GM12878 (cell line): ENCODE results near the gene SEC24D. TPM values are rescaled to one million over a fixed set of nuclear protein-coding genes. Genes with fewer than 3 reads are reported as not detected.

Source experiments
- ATAC-seq: fragments of 200-7000 bp; cut with Tn5 transposase; 3 replicates; pipeline ENCODE4 v1.9.1; 2020; ENCODE audit warnings: mild to moderate bottlenecking, moderate library complexity
- BruUV-seq: library from RNA; stranded (reverse); fragments of 400-500 nt; replicated peaks from 2 replicates; lab custom pipeline; 2021; lab: Mats Ljungman, UMichigan
- CTCF ChIA-PET: fragments of 300-600 bp; sonication (Branson Sonifier 250); formaldehyde crosslinking; extraction: SDS; loops from one replicate; lab custom pipeline; 2021; ENCODE audit warnings: inconsistent platforms; lab: Yijun Ruan, JAX
- POLR2A ChIA-PET: fragments of 350-600 bp; formaldehyde crosslinking; extraction: SDS; loops from one replicate; lab custom pipeline; 2021; ENCODE audit warnings: inconsistent platforms; lab: Charles Lee
- RAD21 ChIA-PET: fragments of 300-600 bp; sonication (Branson Sonifier 250); formaldehyde crosslinking; loops from one replicate; lab custom pipeline; 2023; ENCODE audit warnings: antibody characterized with exemption; ENCODE audit not compliant: unreplicated experiment; lab: Charles Lee
- SMC1A ChIA-PET: fragments of 300-600 bp; sonication (Branson Sonifier 250); formaldehyde crosslinking; loops from one replicate; lab custom pipeline; 2023; ENCODE audit not compliant: unreplicated experiment, uncharacterized antibody; lab: Charles Lee
- DNase-seq: peaks from one replicate; pipeline ENCODE4 v3.0.0-alpha.2; 2011; ENCODE audit warnings: low read depth, low spot score
- FAIRE-seq: peaks from 3 replicates; lab custom pipeline; 2011; peaks lifted over from hg19 to GRCh38; lab: Jason Lieb, UNC
- H2AFZ ChIP-seq: 2 replicates; pipeline ENCODE4 v1.6.0; 2011; ENCODE audit warnings: low read depth, low read length, control low read depth; ENCODE audit not compliant: control insufficient read depth
- H3K27ac ChIP-seq: 2 replicates; pipeline ENCODE4 v1.5.1; 2011; ENCODE audit warnings: control low read depth; ENCODE audit not compliant: control insufficient read depth, insufficient read depth
- H3K27me3 ChIP-seq, 2 experiments: replicated peaks in 1 of 2; 2 replicates each; pipeline versions ENCODE4 v1.6.0 to v1.6.1; 2011; ENCODE audit warnings: low read length in 1 of 2; ENCODE audit not compliant: control insufficient read depth in 2 of 2, insufficient read depth in 2 of 2
- H3K36me3 ChIP-seq, 2 experiments: 2 replicates each; pipeline ENCODE4 v1.5.1; 2011; ENCODE audit warnings: low read length in 1 of 2; ENCODE audit not compliant: control insufficient read depth in 2 of 2, insufficient read depth in 2 of 2
- H3K4me1 ChIP-seq: 2 replicates; pipeline ENCODE4 v1.6.1; 2011; ENCODE audit warnings: mild to moderate bottlenecking, low read length, moderate library complexity, mixed read lengths; ENCODE audit not compliant: control insufficient read depth, insufficient read depth
- H3K4me2 ChIP-seq: 2 replicates; pipeline ENCODE4 v1.6.0; 2011; ENCODE audit warnings: control low read depth; ENCODE audit not compliant: control insufficient read depth, insufficient read depth
- H3K4me3 ChIP-seq: fragments of 200-600 bp; sonication (generic); 2 replicates; pipeline ENCODE4 v1.5.1; 2016
- H3K79me2 ChIP-seq: 2 replicates; pipeline ENCODE4 v1.6.0; 2011; ENCODE audit warnings: low read length; ENCODE audit not compliant: control insufficient read depth, insufficient read depth
- H3K9ac ChIP-seq: 2 replicates; pipeline ENCODE4 v1.8.0; 2011; ENCODE audit warnings: low read length, control low read depth, mixed read lengths; ENCODE audit not compliant: control insufficient read depth, insufficient read depth
- H3K9me3 ChIP-seq: replicated peaks from 3 replicates; pipeline ENCODE4 v1.5.1; 2011; ENCODE audit warnings: mild to moderate bottlenecking, low read length; ENCODE audit not compliant: control insufficient read depth, insufficient read depth
- H4K20me1 ChIP-seq: 2 replicates; pipeline ENCODE4 v1.6.0; 2011; ENCODE audit not compliant: control insufficient read depth, insufficient read depth
- CEBPB ChIP-seq, 2 experiments: fragments of 150-350 bp in 1 of 2; IDR thresholded peaks; 2 replicates each; pipeline ENCODE4 v1.6.1; 2012 to 2014; ENCODE audit warnings: low read depth in 2 of 2, low read length in 2 of 2, borderline replicate concordance in 1 of 2, inconsistent platforms in 1 of 2
- CREB1 ChIP-seq: IDR thresholded peaks from 2 replicates; pipeline ENCODE4 v1.6.1; 2012; ENCODE audit warnings: low read depth, mild to moderate bottlenecking, inconsistent platforms
- CUX1 ChIP-seq: IDR thresholded peaks from 2 replicates; pipeline ENCODE4 v1.6.1; 2012; ENCODE audit warnings: improper control_type of control experiment, low read depth, low read length; ENCODE audit not compliant: insufficient replicate concordance
- ESRRA ChIP-seq: IDR thresholded peaks from 2 replicates; pipeline ENCODE4 v1.6.1; 2012; ENCODE audit warnings: mild to moderate bottlenecking, low read length, improper control_type of control experiment
- MEF2A ChIP-seq: IDR thresholded peaks from 2 replicates; pipeline ENCODE4 v1.6.1; 2011; ENCODE audit warnings: low read depth, mild to moderate bottlenecking, low read length, moderate library complexity; ENCODE audit not compliant: insufficient read depth
- MLLT1 ChIP-seq: fragments of 450-650 bp; IDR thresholded peaks from 2 replicates; pipeline ENCODE4 v1.6.1; 2016; ENCODE audit warnings: mild to moderate bottlenecking
- NFYA ChIP-seq: IDR thresholded peaks from 2 replicates; pipeline ENCODE4 v1.6.1; 2011; ENCODE audit warnings: low read depth, mild to moderate bottlenecking, low read length, improper control_type of control experiment, borderline replicate concordance
- NR2C2 ChIP-seq: IDR thresholded peaks from 2 replicates; pipeline ENCODE4 v1.6.1; 2011; ENCODE audit warnings: borderline replicate concordance, low read depth; ENCODE audit not compliant: control insufficient read depth, insufficient read length
- SKIL ChIP-seq: fragments of 450-650 bp; IDR thresholded peaks from 2 replicates; pipeline ENCODE4 v1.6.1; 2017; ENCODE audit warnings: mild to moderate bottlenecking, low read depth, inconsistent platforms; ENCODE audit not compliant: poor library complexity, severe bottlenecking
- SREBF2 ChIP-seq: IDR thresholded peaks from 2 replicates; pipeline ENCODE4 v1.6.1; 2012; ENCODE audit warnings: mild to moderate bottlenecking, low read length
- SRF ChIP-seq, 2 experiments: IDR thresholded peaks; 2 replicates each; pipeline ENCODE4 v1.6.1; 2011; ENCODE audit warnings: low read depth in 2 of 2, low read length in 2 of 2, mild to moderate bottlenecking in 1 of 2, moderate library complexity in 1 of 2
- TCF7 ChIP-seq: IDR thresholded peaks from 2 replicates; pipeline ENCODE4 v1.6.1; 2014; ENCODE audit warnings: antibody characterized with exemption, borderline replicate concordance
- ZNF217 ChIP-seq: fragments of 450-650 bp; IDR thresholded peaks from 2 replicates; pipeline ENCODE4 v1.6.1; 2017; ENCODE audit warnings: antibody characterized with exemption, mild to moderate bottlenecking
- in situ Hi-C: fragments of 300-500 bp; cut with MboI; formaldehyde crosslinking; loops from 9 replicates; pipeline ENCODE4 v1.14.3; 2018; ENCODE audit warnings: mixed read lengths
- intact Hi-C: fragments of 100-400 bp; cut with micrococcal nuclease; formaldehyde crosslinking; loops from one replicate; pipeline ENCODE4 v1.14.2; 2022; ENCODE audit not compliant: unreplicated experiment
- polyA plus RNA-seq, 11 experiments: library from polyadenylated mRNA; depleted of rRNA in 4 of 11; unstranded in 6 of 11; stranded (reverse) in 5 of 11; fragments of >200 nt; fragmentation: Nextera tagmentation in 4 of 11; fragmentation: Illumina TruSeq in 1 of 11; extraction: Ambion mirVana in 4 of 11; extraction: Trizol in 1 of 11; gene quantifications; 1 replicate in 1 of 11; 2 replicates in 10 of 11; pipeline versions ENCODE4 v1.2.1 to v1.2.3, GENCODE V29; 2011 to 2016; ENCODE audit warnings: inconsistent platforms in 2 of 11, missing spikeins in 2 of 11, low read depth in 1 of 11
- total RNA-seq, 4 experiments: library from RNA; depleted of rRNA in 3 of 4; stranded (reverse); fragments of >200 nt in 3 of 4; fragmentation: Illumina TruSeq in 1 of 4; extraction: Trizol in 1 of 4; gene quantifications; 2 replicates each; pipeline versions ENCODE4 v1.2.1 to v1.2.3, GENCODE V29; 2013 to 2021

The SEC24D gene
- total and polyA plus RNA-seq, 10 of the 15 experiments (the other 5 are each of a cell fraction or from before 2014, with no cell fraction given): 12.8 to 61.9 (median 25.6) TPM

GRCh38 chr4:118848901-118849300, 13.0 kb upstream of the SEC24D start:
- Histone ChIP-seq H3K9ac (no peak overlapping the region), H3K4me3 (no peak overlapping the region), H3K27me3 (no peaks in the 10 kb centered on the region; a peak in 1 of 4 replicates), H3K4me1 (peaks cover 3% of the 10 kb centered on the region; the same call in 1 of the 2 replicates), H4K20me1 (no peaks in the 10 kb centered on the region), H3K79me2 (no peaks in the 10 kb centered on the region), H3K36me3 (no peaks in the 10 kb centered on the region), H3K27ac (no peak overlapping the region), H2AFZ (no peak overlapping the region), H3K4me2 (no peak overlapping the region), H3K9me3 (no peaks in the 10 kb centered on the region)
- ChIA-PET POLR2A (no interaction called here), RAD21 (no interaction called here), CTCF (no interaction called here), SMC1A (interaction anchor here (2.0 kb wide), 1 partner anchor 10 kb away, joined by 11 read pairs; no protein-coding TSS in a partner anchor)
- ATAC-seq: no peak
- intact Hi-C loops (no loop called here), in situ Hi-C loops (no loop called here)
- FAIRE-seq: no peak
- DNase-seq: no peak
- no TSS peak for BruUV-seq
- TF ChIP-seq NFYA (no peak), ZNF217 (no peak), SRF (IDR thresholded peaks at IDR 0.05; ENCODE audit: low read depth in 2 of 2, low read length in 2 of 2) (no peak), MLLT1 (no peak), SREBF2 (no peak), CEBPB (IDR thresholded peaks at IDR 0.05; ENCODE audit: borderline replicate concordance in 1 of 2, low read depth in 2 of 2, low read length in 2 of 2) (no peak), ESRRA (no peak), CREB1 (no peak), CUX1 (no peak), TCF7 (no peak), NR2C2 (no peak), SKIL (no peak), MEF2A (no peak)
